ENCODE measurements around the gene ATP5PO. TPM values are rescaled to one million over a fixed set of nuclear protein-coding genes. Genes with fewer than 3 reads are reported as not detected.
A peak's percentile ranks its signal among the peaks of the same experiment; 100 is the strongest.

The ATP5PO gene
- polyA plus RNA-seq, 1 experiment, result 177 TPM

- TF ChIP-seq, protein P1, sequence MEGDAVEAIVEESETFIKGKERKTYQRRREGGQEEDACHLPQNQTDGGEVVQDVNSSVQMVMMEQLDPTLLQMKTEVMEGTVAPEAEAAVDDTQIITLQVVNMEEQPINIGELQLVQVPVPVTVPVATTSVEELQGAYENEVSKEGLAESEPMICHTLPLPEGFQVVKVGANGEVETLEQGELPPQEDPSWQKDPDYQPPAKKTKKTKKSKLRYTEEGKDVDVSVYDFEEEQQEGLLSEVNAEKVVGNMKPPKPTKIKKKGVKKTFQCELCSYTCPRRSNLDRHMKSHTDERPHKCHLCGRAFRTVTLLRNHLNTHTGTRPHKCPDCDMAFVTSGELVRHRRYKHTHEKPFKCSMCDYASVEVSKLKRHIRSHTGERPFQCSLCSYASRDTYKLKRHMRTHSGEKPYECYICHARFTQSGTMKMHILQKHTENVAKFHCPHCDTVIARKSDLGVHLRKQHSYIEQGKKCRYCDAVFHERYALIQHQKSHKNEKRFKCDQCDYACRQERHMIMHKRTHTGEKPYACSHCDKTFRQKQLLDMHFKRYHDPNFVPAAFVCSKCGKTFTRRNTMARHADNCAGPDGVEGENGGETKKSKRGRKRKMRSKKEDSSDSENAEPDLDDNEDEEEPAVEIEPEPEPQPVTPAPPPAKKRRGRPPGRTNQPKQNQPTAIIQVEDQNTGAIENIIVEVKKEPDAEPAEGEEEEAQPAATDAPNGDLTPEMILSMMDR (IDR thresholded peaks at IDR 0.05; ENCODE audit: insufficient read depth, low read depth, low read length), result peak; percentile 91
- peak; percentile 38 for DNase-seq (ENCODE audit: low read depth)
- Histone ChIP-seq H3K36me3 (ENCODE audit: control insufficient read depth, insufficient read depth, low read length) (no peaks in the 10 kb centered on the region), H3K27me3 (ENCODE audit: control insufficient read depth, insufficient read depth, low read length) (no peaks in the 10 kb centered on the region), H3K4me3 (ENCODE audit: low read depth, low read length) (peak overlapping the region; percentile 16)
- ChIA-PET CTCF (interaction anchor here (0.6 to 2.2 kb wide), 14 partner anchors 9 to 289 kb away, joined by 3 to 10 read pairs (median 4); no protein-coding TSS in a partner anchor), POLR2A (interaction anchor here (0.6 to 1.0 kb wide), 2 partner anchors 51 to 173 kb away, joined by 3 to 4 read pairs; no protein-coding TSS in a partner anchor)
These were observed 20.8 kb downstream of the ATP5PO start for GRCh38 chr21:33894736-33895288.

DNA sequence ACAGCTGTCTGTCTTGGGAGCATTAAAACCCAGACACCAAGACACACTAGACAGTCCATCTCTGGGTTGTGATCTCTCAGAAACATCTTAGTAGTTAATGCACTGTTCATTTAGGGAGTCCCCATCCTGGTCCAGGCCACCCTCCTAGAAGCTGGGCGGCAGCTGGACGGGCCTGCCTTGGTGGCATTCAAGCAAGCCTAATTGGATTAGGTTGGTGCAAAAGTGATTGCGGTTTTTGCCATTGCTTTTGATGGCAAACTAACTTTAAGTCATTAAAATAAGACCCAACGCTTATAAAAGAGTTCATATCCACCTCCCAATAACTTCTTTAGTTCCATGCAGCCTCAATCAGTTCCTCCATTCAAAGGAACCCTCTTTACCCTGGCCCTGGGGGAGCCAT lies 21.7 kb downstream of the ATP5PO start:
- Histone ChIP-seq H3K27me3 (ENCODE audit: control insufficient read depth, insufficient read depth, low read length) (no peaks in the 10 kb centered on the region), H3K36me3 (ENCODE audit: control insufficient read depth, insufficient read depth, low read length) (no peaks in the 10 kb centered on the region), H3K4me3 (ENCODE audit: low read depth, low read length) (no peak overlapping the region)
- TF ChIP-seq, protein P1 (IDR thresholded peaks at IDR 0.05; ENCODE audit: insufficient read depth, low read depth, low read length), result no peak
- ChIA-PET POLR2A (no interaction called here), CTCF (interaction anchor here (0.6 to 2.0 kb wide), 6 partner anchors 39 to 283 kb away, joined by 3 to 10 read pairs (median 4); no protein-coding TSS in a partner anchor)
- no peak for DNase-seq (ENCODE audit: low read depth)

GRCh38 chr21:33892853-33893252 lies 22.8 kb downstream of the ATP5PO start:
- H3K36me3 ChIP-seq (ENCODE audit: control insufficient read depth, insufficient read depth, low read length), result no peaks in the 10 kb centered on the region
- TF ChIP-seq, protein P1 (IDR thresholded peaks at IDR 0.05; ENCODE audit: insufficient read depth, low read depth, low read length), result no peak
- POLR2A ChIA-PET, result no interaction called here

DNA sequence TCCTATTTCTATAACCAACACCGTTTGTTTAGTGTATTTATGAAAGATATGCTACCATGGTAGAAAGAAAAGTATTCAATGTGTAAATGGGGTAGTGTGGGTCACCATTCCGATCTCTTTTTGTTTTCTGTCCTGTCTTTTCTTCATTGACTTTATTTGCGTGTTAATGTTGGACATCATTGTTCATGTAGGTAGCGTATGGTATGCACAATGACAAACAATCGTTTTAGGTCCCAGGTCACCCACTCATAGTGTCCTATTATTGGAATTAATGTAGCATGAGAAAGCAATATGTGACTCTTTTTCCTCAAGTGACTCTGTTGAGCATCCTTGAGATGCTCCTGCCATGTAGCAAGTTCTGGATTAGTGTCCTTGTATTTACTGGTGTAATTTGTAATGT lies 25.4 kb downstream of the ATP5PO start:
- Histone ChIP-seq H3K36me3 (ENCODE audit: control insufficient read depth, insufficient read depth, low read length) (no peaks in the 10 kb centered on the region), H3K27me3 (ENCODE audit: control insufficient read depth, insufficient read depth, low read length) (0 out of 2 replicates have a peak, but pooled peaks cover 2% of the 10 kb centered on the region), H3K4me3 (ENCODE audit: low read depth, low read length) (no peak overlapping the region)
- DNase-seq (ENCODE audit: low read depth), result no peak
- ChIA-PET CTCF (no interaction called here), POLR2A (no interaction called here)
- TF ChIP-seq, protein P1 (IDR thresholded peaks at IDR 0.05; ENCODE audit: insufficient read depth, low read depth, low read length), result no peak

More at GRCh38 chr21:33892853-33893252, 22.8 kb downstream of the ATP5PO start:
- H3K4me3 ChIP-seq (ENCODE audit: low read depth, low read length), result no peak overlapping the region
- no peaks in the 10 kb centered on the region for H3K27me3 ChIP-seq (ENCODE audit: control insufficient read depth, insufficient read depth, low read length)
- CTCF ChIA-PET, result interaction anchor here (2.0 kb wide), 1 partner anchor 9 kb away, joined by 11 read pairs; no protein-coding TSS in a partner anchor
- no peak for DNase-seq (ENCODE audit: low read depth)

GRCh38 chr21:33886321-33886720 lies 29.3 kb downstream of the ATP5PO start:
- Histone ChIP-seq H3K4me3 (ENCODE audit: low read depth, low read length) (no peak overlapping the region), H3K36me3 (ENCODE audit: control insufficient read depth, insufficient read depth, low read length) (no peaks in the 10 kb centered on the region)
- POLR2A ChIA-PET, result no interaction called here

More at GRCh38 chr21:33886321-33886720, 29.3 kb downstream of the ATP5PO start:
- no peak for DNase-seq (ENCODE audit: low read depth)
- CTCF ChIA-PET, result no interaction called here
- TF ChIP-seq, protein P1 (IDR thresholded peaks at IDR 0.05; ENCODE audit: insufficient read depth, low read depth, low read length), result no peak
- H3K27me3 ChIP-seq (ENCODE audit: control insufficient read depth, insufficient read depth, low read length), result peaks cover 4% of the 10 kb centered on the region; the same call in 1 of the 2 replicates
